GM21390 (cell line): Measurements from ENCODE around the gene HNRNPU.

ENCODE experiments used
- ATAC-seq: cut with Tn5 transposase; IDR thresholded peaks from one replicate; pipeline ENCODE4 v1.9.1; 2021; ENCODE audit not compliant: unreplicated experiment

Gene HNRNPU

GRCh38 chr1:244864253-244865027 is at the start of gene HNRNPU:
Gene HNRNPU, minus strand, starts transcription at chr1:244864543. Its CDS starts 236 bp downstream, at chr1:244864307.
- ATAC-seq: peak; percentile 65

GRCh38 chr1:244913806-244914205 is 49.5 kb upstream of the HNRNPU start:
- ATAC-seq: no peak

- no peak for ATAC-seq
Observed at GRCh38 chr1:244904119-244904518, 39.8 kb upstream of the HNRNPU start.

GRCh38 chr1:244901400-244902015 is 37.2 kb upstream of the HNRNPU start:
- ATAC-seq: no peak

GRCh38 chr1:244897476-244898254 is 33.3 kb upstream of the HNRNPU start:
- ATAC-seq: no peak

GRCh38 chr1:244896550-244896949 is 32.2 kb upstream of the HNRNPU start:
- no peak for ATAC-seq

GRCh38 chr1:244893836-244894235 is 29.5 kb upstream of the HNRNPU start:
- ATAC-seq: no peak

GRCh38 chr1:244887281-244887680 is 22.9 kb upstream of the HNRNPU start:
- ATAC-seq: no peak

- no peak for ATAC-seq
Observed at GRCh38 chr1:244881552-244882280, 17.4 kb upstream of the HNRNPU start.

- ATAC-seq: no peak
Observed at GRCh38 chr1:244878681-244879080, 14.3 kb upstream of the HNRNPU start.

- ATAC-seq: no peak
Observed at GRCh38 chr1:244876228-244876910, 12.0 kb upstream of the HNRNPU start.

GRCh38 chr1:244874974-244875579 is 10.7 kb upstream of the HNRNPU start:
- no peak for ATAC-seq

GRCh38 chr1:244869950-244870349 is 5.6 kb upstream of the HNRNPU start:
- no peak for ATAC-seq

GRCh38 chr1:244869364-244869827 is 5.1 kb upstream of the HNRNPU start:
- no peak for ATAC-seq

GRCh38 chr1:244868484-244869363 is 4.4 kb upstream of the HNRNPU start:
- ATAC-seq: no peak

GRCh38 chr1:244866355-244866754 is 2.0 kb upstream of the HNRNPU start:
- ATAC-seq: no peak

- ATAC-seq: no peak
Observed at GRCh38 chr1:244865820-244866219, 1.5 kb upstream of the HNRNPU start.

- no peak for ATAC-seq
Observed at GRCh38 chr1:244865028-244865371, 657 bp upstream of the HNRNPU start.
